HG02798 (cell line): ENCODE data around the gene BCO1.

Source experiments
- ATAC-seq: cut with Tn5 transposase; IDR thresholded peaks from one replicate; pipeline ENCODE4 v1.9.1; 2021; ENCODE audit warnings: mild to moderate bottlenecking; ENCODE audit not compliant: unreplicated experiment, poor library complexity

The BCO1 gene

DNA sequence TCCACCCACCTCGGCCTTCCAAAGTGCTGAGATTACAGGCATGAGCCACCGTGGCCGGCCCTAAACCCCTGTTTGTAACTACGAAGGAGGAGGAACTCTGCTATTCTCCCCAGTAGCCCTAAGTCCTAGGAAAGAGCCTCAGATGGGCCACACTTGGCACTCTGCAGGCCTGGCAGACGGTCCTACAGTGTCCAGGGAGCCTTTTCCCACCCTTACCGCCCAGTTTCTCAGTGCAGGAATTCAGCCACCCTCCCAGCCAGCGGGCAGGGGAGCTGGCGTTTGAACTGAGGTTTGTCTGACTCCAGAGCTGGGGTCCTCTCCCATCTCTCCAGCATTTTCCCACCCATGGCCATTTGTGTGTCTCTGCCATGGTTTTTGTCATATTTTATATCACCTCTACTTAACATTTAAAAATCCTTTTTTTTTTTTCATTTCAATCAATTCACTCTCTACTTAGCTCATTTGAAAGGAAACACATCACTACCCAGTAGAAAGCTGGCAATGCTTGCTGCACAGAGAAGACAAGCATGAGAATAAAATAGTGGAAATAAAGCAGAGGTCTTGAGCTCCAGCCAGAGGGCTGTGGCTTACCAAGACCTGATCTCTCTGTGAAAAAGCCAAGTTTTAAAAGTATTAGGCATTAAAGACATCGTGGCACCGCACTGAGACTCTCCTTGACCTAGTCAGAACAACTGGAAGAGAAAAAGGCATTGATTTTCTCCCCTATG lies 34.9 kb downstream of the BCO1 start:
- no peak for ATAC-seq

DNA sequence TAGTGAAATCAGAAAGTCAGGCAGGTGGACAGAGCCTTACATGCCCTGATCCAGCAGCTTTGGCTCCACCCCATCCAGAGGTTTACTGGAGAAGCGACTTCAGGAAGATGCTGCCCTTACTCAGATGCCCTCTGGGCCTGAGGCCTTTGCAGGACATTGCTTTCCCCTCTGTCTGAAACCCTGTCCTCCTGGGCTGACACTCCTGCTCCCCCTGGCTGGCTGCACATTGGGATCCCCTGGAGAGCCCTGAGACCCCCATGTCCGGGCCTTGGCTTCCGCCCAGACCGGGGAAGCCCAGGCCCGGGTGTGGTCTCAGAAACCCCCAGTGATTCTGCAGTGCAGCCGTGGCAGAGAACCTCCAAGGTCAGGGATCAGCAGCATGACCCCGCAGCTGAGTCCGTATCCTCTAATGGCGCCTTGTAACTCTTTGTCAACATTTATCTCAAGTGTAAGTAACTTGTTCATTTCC lies 36.6 kb downstream of the BCO1 start:
- no peak for ATAC-seq

DNA sequence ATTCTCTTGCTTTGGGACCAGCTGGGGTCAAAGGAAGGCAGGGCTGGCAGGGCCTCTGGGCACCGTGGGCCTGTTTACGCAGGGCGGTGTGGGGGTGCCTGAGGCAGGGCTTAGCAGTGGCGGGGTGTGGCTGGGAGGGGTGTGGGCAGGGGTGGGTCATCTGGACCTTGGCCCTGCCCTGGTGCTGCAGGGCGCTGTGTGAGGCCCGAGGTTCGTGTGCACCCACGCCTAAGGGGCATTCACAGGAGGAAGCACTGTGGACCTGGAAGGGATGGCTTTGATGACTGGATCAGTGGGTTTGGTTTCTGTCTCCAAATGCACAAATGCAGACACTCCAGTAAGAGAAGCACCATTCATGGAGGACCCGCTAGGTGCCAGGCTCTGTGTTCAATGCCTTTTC lies 37.3 kb downstream of the BCO1 start:
- no peak for ATAC-seq

DNA sequence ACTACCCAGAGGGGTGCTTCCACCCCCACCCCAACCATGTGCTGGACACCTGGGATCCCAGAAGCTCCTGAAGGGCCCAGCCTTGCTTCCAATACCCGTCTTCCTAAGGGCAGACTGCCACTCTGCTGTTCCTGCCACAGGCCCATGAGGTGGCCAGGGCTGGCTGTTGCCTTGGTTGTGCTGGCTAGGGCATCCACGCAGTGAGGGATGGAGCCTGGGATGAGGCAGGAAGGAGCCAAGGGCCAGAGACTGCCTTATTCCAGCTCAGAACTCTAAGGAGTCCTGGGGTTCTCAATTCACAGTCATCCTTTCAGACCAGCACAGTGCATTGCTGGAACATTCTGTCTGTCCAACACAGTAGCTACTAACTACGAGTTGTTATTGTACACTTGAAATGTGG lies 37.8 kb downstream of the BCO1 start:
- ATAC-seq = no peak

DNA sequence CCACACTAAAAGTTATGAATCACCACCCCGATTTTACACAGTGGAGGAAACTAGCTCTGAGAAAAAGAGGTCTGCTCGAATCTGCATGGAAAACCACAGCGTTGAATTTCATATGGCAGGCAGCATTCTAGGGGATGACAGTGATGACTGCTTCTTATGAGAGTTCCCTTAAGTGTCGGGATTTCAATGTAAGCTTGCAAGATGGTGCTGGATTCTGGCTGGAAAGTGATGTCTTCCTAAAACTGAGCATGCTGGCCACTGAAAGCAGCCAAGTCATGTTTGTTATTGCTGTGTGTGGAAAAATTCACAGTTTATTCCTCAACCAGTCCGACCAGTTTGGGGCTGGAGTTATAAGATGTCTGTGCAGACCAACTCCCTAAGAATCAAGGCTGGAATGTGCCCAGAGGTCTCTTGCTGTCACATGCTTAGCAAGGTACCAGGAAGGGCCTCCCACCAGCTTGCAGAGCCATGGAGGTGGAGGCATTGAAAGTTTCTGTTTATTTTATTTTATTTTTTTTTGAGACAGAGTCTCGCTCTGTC lies 39.1 kb downstream of the BCO1 start:
- ATAC-seq = no peak

DNA sequence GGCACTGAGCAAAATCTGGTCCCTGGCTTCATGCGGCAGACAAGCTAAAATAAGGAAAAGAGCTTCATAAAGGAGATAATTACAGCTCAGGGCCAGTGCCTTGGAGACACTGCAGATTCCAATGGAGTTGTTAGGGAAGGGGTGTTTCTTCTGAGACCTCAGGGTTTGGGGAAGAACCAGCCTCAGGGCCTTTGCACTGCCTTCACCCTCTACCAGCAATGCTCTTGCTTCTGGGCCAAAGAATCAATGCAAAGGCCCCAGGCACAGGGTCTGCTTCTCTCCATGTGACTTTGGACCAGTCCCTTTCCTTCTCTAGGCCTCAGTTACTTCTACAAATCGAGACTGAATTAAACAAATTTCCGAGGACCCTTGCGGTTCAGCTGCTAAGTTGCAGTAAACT lies 40.0 kb downstream of the BCO1 start:
- ATAC-seq = no peak

DNA sequence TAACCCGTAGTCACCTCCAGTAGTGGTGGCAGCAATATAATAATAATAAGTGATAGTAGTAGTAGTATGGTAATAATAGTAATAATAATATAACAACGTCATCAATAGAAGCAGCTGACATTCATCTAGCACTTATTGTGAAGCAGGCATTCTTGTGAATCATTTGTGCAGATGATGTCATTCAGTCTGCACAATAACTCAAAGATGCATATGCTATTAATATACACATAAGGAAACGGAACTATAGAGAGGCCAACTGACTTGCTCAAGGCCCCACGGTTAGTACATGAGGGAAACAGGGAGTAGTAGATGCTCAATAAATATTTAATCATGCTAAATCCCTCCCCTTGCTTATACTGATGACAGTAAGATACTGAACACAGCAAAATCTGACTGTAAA lies 40.9 kb downstream of the BCO1 start:
- ATAC-seq = no peak

DNA sequence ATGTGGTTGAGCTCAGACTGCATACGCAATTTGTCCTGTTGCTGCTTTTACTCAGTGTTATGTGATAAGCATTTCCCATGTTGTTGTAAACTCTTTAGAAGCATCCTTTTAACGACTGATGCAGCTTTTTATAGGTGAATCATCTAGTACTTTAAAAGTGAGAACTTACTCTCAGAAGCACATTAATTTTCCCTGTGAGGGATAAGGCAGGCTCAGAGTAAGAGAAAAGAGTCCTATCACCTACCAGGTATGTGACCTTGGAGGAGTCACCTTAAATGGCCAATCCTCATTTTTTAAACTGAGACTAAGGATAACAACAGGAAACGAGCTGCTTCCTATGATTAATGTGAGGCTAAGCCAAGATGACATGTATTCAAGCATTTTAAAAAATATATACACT lies 41.9 kb downstream of the BCO1 start:
- no peak for ATAC-seq

DNA sequence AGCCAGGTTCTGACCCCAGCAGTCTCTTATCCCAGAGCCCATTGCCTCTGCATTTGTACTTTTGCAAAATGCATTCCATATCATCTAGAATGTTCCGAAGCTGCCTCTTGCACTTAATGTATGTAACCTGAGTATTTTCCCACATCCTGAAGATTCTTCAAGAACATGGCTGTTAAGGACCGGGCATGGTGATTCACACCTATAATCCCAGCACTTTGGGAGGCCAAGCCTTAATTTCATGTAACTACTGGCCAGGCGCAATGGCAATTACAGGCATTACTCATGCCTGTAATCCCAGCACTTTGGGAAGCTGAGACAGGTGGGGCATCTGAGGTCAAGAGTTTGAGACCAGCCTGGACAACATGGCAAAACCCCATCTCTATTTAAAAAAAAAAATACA lies 44.6 kb downstream of the BCO1 start:
- ATAC-seq = no peak

DNA sequence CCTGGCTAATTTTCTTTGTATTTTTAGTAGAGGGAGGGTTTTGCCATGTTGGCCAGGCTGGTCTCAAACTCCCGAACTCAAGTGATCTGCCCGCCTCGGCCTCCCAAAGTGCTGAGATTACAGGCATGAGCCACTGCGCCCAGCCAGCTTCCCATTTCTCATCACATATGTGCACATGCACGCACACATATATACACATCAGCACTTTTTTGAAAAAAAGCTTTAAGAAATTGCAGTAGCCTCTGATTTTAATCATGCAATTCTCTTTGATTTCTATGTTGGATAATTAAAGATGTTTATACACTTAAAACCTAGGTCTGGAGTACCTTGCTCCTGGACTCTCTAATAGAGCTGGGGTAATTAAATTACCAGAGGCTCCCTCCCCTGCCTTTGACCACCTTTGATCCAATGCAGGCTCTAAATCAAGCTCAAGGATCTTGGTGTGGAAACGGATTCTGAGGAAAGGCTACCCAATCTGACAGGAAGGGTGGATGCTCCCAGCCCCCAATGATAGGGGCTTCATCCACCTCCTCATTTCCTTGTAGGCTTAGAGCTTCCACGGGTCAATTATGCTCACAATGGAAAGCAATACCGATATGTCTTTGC lies 46.6 kb downstream of the BCO1 start:
- no peak for ATAC-seq

DNA sequence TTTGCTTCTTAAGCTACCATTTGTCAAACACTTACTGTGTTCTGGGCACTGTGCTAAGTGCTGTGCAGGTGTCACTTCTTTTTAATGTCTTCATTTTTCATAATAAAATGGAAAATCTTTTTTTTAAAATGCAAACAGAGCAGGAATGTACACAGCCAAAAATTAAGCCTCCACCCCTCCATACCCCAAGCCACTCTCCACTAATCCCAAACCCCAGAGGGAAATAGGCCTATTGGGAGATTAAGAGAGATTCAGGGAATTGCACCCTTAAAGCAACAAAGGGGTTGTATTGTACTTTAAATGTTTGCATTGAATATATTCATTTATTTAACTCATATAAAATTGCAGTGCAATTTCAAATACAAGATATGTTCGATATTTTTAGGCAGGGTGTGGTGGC lies 47.7 kb downstream of the BCO1 start:
- ATAC-seq = no peak

DNA sequence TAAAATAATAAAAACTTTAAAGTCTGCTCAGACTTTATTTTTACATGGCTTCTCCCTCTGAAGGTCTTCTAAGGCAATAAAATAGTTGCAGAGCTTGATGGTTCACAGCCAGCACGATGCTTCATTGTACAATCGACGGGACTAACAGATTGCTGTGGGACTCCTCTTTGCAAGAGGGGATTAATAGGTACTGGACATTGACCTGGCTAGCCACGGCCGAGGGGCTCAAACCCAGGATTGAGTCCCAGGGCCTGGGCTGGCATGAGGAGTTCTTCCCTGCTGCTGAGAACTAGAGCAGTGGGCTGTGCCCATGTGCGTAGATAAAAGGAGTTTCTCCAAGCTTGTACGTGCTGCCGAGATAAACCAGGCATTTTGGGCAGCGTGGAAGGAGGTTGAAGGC lies 52.6 kb downstream of the BCO1 start:
- no peak for ATAC-seq

DNA sequence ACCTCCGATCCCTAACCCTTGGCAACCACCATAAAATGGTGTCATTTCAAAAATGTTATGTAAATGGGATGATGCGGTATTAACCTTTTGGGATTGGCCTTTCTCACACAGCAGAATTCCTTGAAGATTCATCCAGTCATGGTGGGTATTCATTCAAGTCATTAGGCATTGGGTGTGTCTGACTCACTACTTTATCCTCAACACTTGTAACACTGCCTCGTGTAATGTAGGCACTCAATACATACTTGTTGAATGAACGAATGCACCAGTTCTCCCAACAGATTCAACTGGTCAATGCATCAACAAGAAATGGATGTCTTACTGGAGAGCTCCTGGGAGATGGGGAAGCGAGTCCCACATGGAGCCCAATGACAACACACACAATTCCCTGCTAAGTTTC lies 54.4 kb downstream of the BCO1 start:
- ATAC-seq = no peak

DNA sequence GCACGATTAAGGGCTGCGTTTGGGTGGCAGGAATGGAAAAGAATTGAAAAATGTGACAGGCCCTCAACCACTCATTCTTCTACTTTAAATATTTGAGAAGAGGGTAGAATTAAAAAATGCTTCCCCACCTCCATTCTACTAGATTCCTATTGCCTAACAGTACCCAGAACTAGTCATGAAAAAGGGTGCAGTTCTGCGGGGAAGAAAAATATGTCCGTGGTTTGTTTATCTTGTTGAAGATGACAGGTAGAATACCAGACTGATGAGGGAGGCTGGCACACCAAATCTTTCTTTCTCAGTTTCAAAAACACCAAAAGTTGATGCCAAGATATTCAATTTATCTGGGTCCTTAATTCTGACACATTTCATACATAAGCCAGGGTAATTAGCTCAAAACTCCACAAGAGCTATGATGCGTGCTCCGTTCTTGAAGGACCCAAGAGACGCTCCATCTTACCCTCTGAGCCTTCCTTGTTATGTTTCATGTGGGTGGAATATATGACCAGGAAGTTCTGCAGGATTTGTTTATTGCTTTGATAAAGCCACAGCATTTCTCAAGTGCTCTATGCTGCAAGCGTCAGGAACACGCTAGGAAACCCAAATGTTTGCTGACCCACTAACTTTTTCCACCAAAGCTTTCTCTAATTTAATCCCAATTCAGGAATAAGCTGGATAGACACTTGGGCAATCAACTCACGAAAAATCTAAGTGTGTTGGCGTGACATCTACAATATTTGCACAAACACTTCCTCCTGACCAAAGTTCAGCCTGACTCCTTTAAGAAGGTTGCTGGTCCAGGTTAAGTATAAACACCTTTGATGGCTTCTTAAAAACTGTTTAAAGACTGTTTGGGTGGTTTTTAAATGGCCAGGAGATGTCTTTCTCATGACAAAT lies 55.7 kb downstream of the BCO1 start:
- ATAC-seq = no peak

DNA sequence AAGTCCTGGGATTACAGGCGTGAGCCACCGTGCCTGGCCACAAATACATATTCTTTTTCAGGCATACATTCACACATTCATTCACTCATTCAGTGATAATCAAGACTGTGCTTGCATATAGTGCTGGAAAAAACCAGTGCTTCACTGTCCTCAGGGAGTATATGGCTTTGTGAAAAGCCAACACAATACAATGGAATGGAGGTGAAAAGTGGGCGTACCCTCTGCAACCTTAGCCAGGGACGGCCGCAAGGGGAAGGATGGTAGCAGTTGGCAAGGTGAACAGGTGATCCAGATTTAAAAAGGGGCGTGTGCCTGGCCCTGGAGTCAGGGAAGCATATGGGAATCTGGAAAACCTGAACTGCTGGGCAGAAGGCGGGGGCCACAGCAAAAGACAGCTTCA lies 58.1 kb downstream of the BCO1 start:
- ATAC-seq = no peak

DNA sequence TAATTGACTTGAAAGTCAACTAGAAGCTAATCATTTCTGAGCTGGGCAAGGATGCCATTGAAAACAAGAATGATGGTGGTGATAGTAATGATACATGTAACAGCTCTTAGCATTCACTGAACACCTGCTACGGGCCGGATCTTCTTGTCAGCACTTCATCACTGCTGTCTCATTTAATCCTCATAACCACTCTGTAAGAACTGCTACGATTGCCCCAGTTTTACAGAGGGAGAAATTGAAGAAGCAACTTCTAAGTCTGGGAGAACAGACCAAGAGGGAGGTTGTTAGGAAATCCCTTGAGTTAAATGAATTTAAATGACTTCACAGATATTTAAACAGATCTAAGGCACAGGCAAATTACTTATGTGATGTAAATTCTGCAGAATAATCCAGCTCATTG lies 69.3 kb downstream of the BCO1 start:
- no peak for ATAC-seq

DNA sequence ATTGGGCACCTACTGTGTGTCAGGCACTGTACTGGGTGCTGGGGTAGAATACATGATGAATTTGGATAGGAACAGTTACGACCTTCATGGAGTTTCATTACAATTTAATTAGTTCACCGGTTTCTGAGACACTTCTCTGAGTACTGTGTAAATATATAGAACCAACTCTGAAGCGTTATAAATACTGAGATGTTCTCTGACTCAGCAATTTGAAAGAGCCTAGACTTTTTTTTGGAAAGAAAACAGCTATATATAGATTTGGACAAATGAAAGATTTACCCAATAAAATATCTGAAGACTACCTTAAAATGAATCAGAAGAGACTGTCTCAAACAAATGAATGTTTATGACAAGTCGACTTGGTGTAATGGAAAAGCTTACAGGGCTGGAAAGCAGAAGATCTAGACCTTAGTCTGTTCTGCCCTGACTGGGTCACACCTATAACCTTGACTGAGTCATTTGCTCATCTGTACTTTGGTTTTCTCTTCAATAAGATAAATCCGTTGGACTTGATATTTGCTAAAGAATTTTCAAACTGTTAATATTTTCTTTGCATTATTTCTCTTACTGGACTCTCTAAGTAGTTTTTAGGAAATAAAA lies 71.7 kb downstream of the BCO1 start:
- no peak for ATAC-seq

DNA sequence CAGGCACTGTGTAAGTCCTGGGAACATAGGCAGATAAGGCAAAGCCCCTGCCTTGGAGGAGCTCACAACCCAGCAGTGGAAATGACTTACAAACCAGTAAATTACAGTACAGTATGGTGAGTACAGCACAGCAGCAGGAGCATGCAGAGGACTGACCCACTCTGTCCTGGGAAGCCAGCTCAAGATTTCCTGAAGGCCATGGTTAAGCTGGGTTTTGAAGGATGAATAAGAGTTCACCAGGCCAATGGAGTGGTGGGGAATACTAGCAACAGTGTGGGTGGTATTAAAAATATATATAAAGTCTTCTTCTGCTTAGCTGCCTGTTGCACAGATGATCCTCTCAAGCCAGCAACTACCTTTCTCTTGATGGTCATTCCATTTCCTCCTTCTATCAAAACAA lies 73.3 kb downstream of the BCO1 start:
- no peak for ATAC-seq

DNA sequence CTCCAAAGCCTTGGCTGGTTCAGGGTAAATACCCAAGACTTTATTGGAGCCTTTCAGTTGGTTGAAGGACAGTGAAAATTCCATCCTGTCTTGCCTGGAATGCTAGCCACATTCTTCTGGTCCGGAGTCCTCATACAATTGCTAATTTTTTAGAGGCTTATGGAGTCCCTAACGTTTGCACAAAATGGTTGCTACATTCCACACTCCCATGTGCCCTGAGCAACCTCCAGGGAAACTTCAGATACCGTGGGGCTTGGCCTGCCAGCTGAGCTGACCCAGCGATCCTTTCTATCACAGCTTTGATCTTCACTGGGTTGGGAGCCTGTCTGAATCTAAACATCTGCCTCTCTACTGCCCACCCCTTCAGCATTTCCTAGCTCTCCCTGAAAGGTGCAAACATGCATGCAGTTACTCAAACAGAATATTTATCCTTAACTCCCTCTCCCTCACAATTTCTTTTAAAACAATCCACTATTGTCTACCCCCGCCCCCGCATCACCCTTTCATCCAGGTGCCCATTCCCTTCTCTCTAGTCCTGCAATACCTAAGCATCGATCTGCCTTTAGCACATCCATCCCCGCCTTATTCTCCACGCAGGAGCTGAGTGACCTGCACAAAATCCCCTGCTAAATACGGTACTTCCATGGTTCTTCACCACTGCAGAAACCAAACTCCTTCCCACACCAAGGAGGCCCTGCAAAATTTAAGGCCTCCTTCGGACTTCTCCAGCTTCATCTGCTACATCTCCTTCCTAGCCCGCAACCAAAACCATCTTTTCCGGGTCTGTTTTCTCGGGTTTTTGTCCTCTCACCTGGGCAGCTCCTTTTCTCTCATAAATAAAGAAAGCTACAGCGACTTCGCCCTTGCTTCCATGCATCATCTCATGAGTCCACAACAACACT lies 75.5 kb downstream of the BCO1 start:
- no peak for ATAC-seq
